HL-60 (cell line): ENCODE results near the gene LCOR.

Source experiments
- GABPA ChIP-seq: IDR thresholded peaks from 2 replicates; pipeline ENCODE4 v1.6.1; 2012; ENCODE audit warnings: low read depth
- POLR2AphosphoS5 ChIP-seq: IDR thresholded peaks from 2 replicates; pipeline ENCODE4 v1.6.1; 2012; ENCODE audit warnings: low read depth
- TF ChIP-seq, protein P1 (sequence below): IDR thresholded peaks from one replicate; pipeline ENCODE4 v1.5.1; 2011; ENCODE audit warnings: low read length, control low read depth, inconsistent platforms; ENCODE audit not compliant: insufficient read depth
- TF ChIP-seq, protein P2 (sequence below): IDR thresholded peaks from 2 replicates; pipeline ENCODE4 v1.6.1; 2012; ENCODE audit warnings: low read depth; ENCODE audit not compliant: insufficient replicate concordance

DNA sequence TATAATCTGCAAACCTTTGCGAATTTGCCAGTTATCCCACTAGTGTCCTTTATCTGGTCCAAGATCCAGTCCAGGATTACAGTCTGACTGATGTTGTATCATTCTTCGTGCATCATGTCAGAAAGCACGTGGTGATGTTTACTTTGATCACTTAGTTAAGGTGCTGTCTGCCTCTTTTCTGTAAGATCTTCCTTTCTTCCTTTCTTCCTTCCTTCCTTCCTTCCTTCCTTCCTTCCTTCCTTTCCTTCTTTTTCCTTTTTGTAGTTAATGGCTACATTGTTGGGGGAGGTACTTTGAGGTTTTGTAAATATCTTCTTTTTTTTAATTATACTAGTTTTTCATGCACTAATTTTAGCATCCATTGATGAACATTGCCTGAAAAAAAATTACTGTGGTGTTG, 80.3 kb downstream of the LCOR start:
- TF ChIP-seq, protein P1, sequence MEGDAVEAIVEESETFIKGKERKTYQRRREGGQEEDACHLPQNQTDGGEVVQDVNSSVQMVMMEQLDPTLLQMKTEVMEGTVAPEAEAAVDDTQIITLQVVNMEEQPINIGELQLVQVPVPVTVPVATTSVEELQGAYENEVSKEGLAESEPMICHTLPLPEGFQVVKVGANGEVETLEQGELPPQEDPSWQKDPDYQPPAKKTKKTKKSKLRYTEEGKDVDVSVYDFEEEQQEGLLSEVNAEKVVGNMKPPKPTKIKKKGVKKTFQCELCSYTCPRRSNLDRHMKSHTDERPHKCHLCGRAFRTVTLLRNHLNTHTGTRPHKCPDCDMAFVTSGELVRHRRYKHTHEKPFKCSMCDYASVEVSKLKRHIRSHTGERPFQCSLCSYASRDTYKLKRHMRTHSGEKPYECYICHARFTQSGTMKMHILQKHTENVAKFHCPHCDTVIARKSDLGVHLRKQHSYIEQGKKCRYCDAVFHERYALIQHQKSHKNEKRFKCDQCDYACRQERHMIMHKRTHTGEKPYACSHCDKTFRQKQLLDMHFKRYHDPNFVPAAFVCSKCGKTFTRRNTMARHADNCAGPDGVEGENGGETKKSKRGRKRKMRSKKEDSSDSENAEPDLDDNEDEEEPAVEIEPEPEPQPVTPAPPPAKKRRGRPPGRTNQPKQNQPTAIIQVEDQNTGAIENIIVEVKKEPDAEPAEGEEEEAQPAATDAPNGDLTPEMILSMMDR, result no peak
- TF ChIP-seq POLR2AphosphoS5, result no peak
- TF ChIP-seq, protein P2, sequence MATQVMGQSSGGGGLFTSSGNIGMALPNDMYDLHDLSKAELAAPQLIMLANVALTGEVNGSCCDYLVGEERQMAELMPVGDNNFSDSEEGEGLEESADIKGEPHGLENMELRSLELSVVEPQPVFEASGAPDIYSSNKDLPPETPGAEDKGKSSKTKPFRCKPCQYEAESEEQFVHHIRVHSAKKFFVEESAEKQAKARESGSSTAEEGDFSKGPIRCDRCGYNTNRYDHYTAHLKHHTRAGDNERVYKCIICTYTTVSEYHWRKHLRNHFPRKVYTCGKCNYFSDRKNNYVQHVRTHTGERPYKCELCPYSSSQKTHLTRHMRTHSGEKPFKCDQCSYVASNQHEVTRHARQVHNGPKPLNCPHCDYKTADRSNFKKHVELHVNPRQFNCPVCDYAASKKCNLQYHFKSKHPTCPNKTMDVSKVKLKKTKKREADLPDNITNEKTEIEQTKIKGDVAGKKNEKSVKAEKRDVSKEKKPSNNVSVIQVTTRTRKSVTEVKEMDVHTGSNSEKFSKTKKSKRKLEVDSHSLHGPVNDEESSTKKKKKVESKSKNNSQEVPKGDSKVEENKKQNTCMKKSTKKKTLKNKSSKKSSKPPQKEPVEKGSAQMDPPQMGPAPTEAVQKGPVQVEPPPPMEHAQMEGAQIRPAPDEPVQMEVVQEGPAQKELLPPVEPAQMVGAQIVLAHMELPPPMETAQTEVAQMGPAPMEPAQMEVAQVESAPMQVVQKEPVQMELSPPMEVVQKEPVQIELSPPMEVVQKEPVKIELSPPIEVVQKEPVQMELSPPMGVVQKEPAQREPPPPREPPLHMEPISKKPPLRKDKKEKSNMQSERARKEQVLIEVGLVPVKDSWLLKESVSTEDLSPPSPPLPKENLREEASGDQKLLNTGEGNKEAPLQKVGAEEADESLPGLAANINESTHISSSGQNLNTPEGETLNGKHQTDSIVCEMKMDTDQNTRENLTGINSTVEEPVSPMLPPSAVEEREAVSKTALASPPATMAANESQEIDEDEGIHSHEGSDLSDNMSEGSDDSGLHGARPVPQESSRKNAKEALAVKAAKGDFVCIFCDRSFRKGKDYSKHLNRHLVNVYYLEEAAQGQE, result no peak
- no peak for TF ChIP-seq GABPA
